DMS 273 (cell line): ENCODE measurements around the gene TIMMDC1.

ENCODE experiments used
- DNase-seq: peaks from one replicate; lab custom pipeline; 2025; ENCODE audit not compliant: unreplicated experiment; lab: John Stamatoyannopoulos, UW

TIMMDC1 gene, protein sequence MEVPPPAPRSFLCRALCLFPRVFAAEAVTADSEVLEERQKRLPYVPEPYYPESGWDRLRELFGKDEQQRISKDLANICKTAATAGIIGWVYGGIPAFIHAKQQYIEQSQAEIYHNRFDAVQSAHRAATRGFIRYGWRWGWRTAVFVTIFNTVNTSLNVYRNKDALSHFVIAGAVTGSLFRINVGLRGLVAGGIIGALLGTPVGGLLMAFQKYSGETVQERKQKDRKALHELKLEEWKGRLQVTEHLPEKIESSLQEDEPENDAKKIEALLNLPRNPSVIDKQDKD

DNA sequence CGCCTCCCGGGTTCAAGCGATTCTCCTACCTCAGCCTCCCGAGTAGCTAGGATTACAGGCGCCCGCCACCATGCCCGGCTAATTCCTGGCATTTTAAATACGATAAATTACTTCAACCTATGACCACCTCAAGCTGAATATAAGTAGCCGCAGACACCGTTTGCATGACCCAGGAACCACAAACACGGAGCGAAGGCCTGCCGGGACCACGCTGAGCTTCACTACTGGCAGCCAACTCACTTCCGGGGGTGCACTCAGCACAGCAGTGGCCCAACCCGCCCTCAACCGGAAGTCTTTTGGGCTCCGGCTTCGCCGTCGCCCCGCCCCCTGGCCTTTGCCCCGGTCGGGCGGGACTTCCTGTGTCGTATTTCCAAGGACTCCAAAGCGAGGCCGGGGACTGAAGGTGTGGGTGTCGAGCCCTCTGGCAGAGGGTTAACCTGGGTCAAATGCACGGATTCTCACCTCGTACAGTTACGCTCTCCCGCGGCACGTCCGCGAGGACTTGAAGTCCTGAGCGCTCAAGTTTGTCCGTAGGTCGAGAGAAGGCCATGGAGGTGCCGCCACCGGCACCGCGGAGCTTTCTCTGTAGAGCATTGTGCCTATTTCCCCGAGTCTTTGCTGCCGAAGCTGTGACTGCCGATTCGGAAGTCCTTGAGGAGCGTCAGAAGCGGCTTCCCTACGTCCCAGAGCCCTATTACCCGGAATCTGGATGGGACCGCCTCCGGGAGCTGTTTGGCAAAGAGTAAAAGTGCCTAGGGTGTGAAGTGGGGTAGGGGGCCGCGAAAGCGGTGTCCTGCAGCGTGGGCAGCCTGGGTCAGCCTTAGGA, at the start of gene TIMMDC1:
Gene TIMMDC1 (plus strand): TSS at position 362 of the 826 bp plus-strand sequence. CDS start 187 bp downstream, at position 549.
- peak; percentile 100 for DNase-seq

- DNase-seq, result no peak
Observed at GRCh38 chr3:119453822-119454221, 44.5 kb upstream of the TIMMDC1 start.

DNA sequence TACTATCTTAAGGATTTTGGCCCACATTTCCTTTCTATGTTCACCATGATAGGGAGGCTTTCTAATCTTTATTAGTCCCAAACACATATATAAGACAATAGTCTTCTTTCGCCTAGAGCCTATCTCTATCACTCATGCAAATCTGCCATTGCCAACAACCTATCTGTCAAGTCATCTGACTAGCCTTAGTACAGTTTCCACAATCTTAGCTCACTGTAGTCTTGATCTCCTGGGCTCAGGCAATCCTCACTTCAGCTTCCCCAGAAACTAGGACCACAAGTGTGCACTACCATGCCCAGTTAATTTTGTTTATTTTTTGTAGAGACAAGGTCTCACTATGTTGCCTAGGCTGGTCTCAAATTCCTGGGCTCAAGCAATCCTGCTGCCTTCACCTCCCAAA, 41.9 kb upstream of the TIMMDC1 start:
- no peak for DNase-seq

GRCh38 chr3:119457246-119457645, 41.1 kb upstream of the TIMMDC1 start:
- DNase-seq, result no peak

DNA sequence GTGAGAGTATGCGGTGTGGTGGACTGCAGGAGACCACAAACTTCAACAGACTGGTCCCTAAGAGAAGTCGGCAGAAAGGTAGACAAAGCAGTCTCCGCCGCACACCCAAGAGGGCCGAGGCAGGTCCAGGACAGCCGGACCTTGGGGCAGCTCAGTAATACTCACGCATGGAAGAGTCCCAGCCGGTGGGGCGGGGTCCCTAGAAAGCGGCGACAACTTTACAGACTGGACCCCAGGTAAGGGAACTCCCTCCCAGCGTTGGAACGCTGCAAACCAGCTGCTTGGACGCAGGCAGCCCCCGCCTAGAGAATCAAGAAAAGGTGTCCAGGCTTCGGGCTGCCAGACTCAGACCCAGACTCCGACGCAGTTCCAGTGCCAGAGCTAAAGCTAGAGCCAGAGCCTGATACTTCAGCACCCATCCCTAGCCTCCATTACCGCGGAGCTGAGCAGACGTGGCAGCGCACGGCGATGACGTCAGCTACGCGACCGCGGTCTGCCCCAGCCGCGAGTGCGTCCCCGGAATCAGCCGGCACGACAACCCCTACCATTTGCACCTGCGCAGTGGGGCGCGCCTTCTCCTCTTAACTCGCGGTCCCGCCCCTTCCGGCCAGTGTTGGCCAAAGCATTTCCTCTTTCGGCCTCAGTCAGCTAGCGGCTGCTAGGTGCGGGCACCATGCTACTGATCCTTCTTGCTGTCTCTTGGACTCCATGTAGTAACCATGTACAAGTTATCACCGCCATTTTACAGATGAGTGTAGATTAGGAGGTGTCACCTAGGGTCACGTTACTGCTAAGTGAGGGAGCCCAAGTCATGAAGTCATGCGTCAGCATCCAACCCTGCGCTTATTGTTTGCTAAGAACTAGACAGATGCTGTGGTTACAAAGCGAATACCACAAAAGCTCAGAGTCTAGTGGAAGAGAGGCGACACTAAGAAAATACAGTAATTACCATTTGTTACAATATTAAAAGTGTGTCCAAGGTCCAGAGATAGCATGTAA, 34.9 kb upstream of the TIMMDC1 start, which contains the start of gene TMEM39A:
Gene TMEM39A (minus strand): TSS at position 445 of the 999 bp plus-strand sequence. CDS start 1,541 bp downstream, outside the sequence.
- peak; percentile 100 for DNase-seq

GRCh38 chr3:119468041-119468440, 30.3 kb upstream of the TIMMDC1 start:
- DNase-seq, result no peak

DNA sequence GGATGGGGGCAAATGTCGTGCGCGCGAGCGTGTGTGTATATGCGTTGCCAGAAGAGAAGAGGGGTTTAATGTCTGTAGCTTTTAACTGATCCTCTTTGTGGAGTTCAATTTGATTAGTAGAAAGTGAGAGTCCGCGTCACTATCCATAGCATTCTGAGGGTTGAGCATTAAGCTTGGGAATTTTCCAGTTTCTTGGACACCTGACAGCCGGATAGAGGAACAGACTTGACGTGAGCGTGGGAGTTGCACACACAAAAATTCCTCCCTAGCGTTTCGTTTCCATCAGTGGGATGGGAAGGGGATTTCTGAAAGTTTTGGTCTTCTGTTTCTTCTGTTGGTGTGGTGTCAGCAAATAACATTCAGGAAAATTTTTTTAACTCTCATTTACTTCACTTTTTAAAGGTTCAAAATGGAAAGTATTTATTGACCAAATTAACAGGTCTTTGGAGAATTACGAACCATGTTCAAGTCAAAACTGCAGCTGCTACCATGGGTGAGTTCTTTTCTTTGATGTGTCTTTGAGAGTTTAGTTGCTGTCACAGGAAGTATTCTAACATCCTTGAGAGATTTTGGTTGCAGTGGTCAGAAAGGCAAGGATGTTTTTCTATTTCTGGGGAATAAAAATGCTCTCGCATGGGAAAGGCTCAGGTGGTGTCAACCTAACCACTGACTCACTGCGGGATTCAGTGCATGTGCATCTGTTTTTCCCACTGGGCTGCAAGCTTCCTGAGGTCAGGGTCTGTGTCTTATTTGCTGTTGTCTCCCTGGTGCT, 28.7 kb upstream of the TIMMDC1 start:
- DNase-seq, result peak; percentile 75

DNA sequence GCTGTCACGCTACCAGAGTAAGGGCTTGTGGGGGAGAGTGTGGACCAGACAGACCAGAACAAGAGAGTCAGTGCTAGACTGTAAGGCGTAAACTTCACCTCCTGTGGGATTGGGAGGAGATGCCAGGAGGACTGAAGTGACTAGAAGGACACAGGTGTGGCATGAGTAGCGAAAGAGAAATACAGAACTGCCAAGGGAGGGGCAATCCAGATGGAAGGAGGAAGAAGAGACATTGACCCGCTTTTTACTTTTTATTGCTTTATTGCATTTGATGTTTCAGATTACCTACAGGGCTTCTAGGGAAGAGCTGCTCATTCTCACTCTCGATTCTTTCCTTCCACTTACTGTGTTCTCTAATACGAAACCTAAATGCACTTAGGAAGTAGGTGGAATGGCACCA, 27.5 kb upstream of the TIMMDC1 start:
- no peak for DNase-seq

DNA sequence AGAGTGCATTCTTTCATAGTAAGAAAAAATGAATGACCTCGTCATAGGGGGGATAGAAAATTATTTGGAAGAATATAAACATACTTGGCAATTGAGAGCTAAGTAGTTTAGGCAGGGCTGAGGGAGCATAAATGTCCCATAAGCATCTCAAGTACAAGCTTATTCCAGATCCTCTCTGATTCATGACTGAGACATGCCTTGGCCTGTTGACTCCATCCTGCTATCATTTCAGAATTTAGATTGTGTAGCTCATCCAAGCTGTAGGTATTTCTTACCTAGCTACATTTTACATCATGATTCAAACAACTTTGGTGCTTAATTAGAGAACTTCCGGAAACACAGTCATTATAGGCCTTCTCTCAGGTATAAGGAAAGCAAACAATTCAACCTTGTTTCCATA, 17.3 kb upstream of the TIMMDC1 start:
- no peak for DNase-seq

- DNase-seq, result no peak
Observed at GRCh38 chr3:119483101-119483500, 15.2 kb upstream of the TIMMDC1 start.

DNA sequence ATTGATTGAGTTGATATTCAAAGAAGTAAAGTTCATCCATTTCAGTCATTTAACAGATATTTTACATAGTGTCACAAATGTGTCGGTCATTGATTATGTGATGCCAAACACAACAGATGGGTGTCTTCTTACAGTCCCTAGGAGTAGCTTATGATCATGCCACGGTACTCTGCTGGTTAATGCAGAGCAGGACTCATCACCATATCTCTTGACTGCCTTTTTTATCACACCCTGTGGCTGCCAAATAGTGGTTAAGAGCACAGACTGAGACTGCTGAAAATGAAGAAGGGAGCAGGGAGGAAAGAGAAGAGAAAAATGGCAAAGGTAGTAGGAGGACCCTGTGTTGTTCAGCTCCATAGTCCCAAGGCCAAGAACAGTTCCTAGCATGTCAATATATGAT, 12.8 kb upstream of the TIMMDC1 start:
- DNase-seq, result no peak

DNA sequence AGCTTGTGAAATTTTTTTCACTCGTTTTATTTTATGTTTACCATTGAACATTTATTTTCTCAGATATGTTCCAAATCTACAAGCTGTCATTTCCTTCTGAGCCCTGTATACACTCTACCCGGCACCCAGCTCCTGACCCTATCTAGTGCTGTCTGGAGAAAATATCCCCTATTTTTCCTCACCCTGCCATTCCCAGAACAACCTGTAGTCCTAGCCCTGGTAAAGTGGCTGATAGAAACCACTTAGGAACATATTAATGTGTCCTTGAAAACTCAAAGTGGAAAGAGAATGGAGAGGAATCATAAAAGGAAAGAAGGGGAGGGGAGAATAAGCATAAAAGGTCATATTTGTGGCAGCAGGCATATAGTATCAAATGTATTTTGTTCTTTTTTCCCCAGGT, 8.2 kb upstream of the TIMMDC1 start:
- no peak for DNase-seq

GRCh38 chr3:119492128-119492527, 6.2 kb upstream of the TIMMDC1 start:
- peak; percentile 11 for DNase-seq

DNA sequence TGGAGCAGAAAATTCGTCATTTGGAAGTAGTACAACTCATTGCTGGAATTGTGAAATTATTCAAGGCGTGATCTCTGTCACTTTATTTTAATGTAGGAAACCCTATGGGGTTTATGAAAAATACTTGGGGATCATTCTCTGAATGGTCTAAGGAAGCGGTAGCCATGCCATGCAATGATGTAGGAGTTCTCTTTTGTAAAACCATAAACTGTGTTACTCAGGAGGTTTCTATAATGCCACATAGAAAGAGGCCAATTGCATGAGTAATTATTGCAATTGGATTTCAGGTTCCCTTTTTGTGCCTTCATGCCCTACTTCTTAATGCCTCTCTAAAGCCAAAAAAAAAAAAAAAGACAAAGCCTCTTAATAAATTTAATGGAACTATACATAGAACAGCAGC, 5.5 kb upstream of the TIMMDC1 start:
- no peak for DNase-seq

- DNase-seq, result peak; percentile 27
Observed at GRCh38 chr3:119494597-119494996, 3.8 kb upstream of the TIMMDC1 start.

GRCh38 chr3:119497820-119498185, 544 bp upstream of the TIMMDC1 start:
- DNase-seq, result peak; percentile 56

DNA sequence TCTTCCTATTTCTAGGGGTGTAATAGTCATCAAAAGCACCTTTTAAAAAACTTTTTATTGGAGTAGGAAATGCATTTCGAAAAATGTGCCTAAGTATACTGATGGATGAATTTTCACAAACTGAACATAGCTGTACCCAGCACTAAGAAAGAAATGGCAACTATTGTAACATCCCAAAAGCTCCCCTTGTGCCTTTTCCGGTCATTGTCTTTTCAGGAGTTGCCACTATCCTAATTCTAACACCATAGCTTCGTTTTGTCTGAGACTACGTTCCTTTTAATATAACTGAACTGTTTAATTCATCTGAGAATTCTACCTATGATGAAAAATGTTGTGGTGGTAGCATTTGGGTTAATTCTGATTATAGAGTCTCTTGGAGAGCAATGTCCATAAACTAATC, 1.9 kb downstream of the TIMMDC1 start:
- DNase-seq, result no peak

- no peak for DNase-seq
Observed at GRCh38 chr3:119500901-119501300, 2.6 kb downstream of the TIMMDC1 start.

DNA sequence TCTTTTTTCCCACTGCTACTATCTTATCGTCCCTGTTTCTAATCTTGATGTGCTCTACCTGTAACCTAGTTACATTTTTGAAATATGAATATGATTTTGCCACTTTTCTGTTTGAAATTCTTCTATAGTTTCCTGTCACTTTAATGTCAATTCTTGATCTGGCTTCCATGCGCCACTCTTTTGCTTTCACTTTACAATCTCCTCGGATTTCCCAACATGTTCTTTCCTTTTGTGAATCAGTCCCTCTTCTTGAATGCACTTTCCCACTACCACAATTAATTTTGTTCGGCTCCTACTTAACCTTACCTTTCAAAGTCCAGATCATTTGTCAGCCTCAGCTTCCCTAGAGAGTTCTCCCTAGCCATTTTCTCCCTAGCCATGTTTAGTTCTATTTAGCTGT, 8.3 kb downstream of the TIMMDC1 start:
- no peak for DNase-seq

GRCh38 chr3:119507404-119507803, 9.1 kb downstream of the TIMMDC1 start:
- no peak for DNase-seq
